HEK293T (cell line): ENCODE measurements around the gene NAPG.

Source experiments
- ARNT ChIP-seq: fragments of 450-650 bp; IDR thresholded peaks from 2 replicates; pipeline ENCODE4 v1.6.1; 2017; ENCODE audit warnings: mild to moderate bottlenecking
- BHLHE40 ChIP-seq: fragments of 450-650 bp; IDR thresholded peaks from 2 replicates; pipeline ENCODE4 v1.6.1; 2016; ENCODE audit warnings: mild to moderate bottlenecking, moderate library complexity, borderline replicate concordance
- CTBP1 ChIP-seq: fragments of 450-650 bp; IDR thresholded peaks from 2 replicates; pipeline ENCODE4 v1.6.1; 2016; ENCODE audit warnings: borderline replicate concordance
- ELF4 ChIP-seq: fragments of 450-650 bp; IDR thresholded peaks from 2 replicates; pipeline ENCODE4 v1.6.1; 2017; ENCODE audit warnings: antibody characterized with exemption
- FOXA1 ChIP-seq: fragments of 450-650 bp; IDR thresholded peaks from 2 replicates; pipeline ENCODE4 v1.6.1; 2016; ENCODE audit warnings: mild to moderate bottlenecking
- HDGF ChIP-seq: fragments of 450-650 bp; IDR thresholded peaks from 2 replicates; pipeline ENCODE4 v1.6.1; 2017; ENCODE audit warnings: antibody characterized with exemption, borderline replicate concordance
- NFRKB ChIP-seq: fragments of 450-650 bp; IDR thresholded peaks from 2 replicates; pipeline ENCODE4 v1.6.1; 2016; ENCODE audit warnings: mild to moderate bottlenecking, moderate library complexity
- SP1 ChIP-seq: fragments of 450-650 bp; IDR thresholded peaks from 2 replicates; pipeline ENCODE4 v1.6.1; 2017
- SUZ12 ChIP-seq: fragments of 450-650 bp; IDR thresholded peaks from 2 replicates; pipeline ENCODE4 v1.6.1; 2016; ENCODE audit warnings: mild to moderate bottlenecking
- TARDBP ChIP-seq: fragments of 450-650 bp; IDR thresholded peaks from 2 replicates; pipeline ENCODE4 v1.6.1; 2016

- no peak for TF ChIP-seq ARNT
- no peak for TF ChIP-seq SP1
- no peak for TF ChIP-seq TARDBP
- no peak for TF ChIP-seq HDGF
- no peak for TF ChIP-seq NFRKB
- no peak for TF ChIP-seq FOXA1
- TF ChIP-seq BHLHE40 = no peak
- TF ChIP-seq SUZ12 = no peak
- TF ChIP-seq CTBP1 = no peak
- TF ChIP-seq ELF4 = no peak
Measured at GRCh38 chr18:10476338-10476791, 49.5 kb upstream of the NAPG start.
